Activated naive CD8-positive, alpha-beta T cell treated with anti-CD3 and anti-CD28 coated beads for 36 hours (primary cell): Measurements from ENCODE around the gene CLDN10. TPM values are rescaled to one million over a fixed set of nuclear protein-coding genes. Genes with fewer than 3 reads are reported as not detected.

Source experiments
- DNase-seq: peaks from one replicate; pipeline ENCODE4 v3.0.0; 2021
- H3K27ac Mint-ChIP-seq: one replicate; pipeline ENCODE4 v1.8.0; 2022; ENCODE audit warnings: mild to moderate bottlenecking, moderate library complexity, mixed read lengths
- H3K27me3 Mint-ChIP-seq: one replicate; pipeline ENCODE4 v1.8.0; 2022; ENCODE audit warnings: mild to moderate bottlenecking, mixed read lengths
- H3K36me3 Mint-ChIP-seq: one replicate; pipeline ENCODE4 v1.8.0; 2021; ENCODE audit warnings: mild to moderate bottlenecking, mixed read lengths
- H3K4me1 Mint-ChIP-seq: one replicate; pipeline ENCODE4 v1.8.0; 2021; ENCODE audit warnings: mixed read lengths
- H3K4me3 Mint-ChIP-seq: one replicate; pipeline ENCODE4 v1.8.0; 2022; ENCODE audit warnings: mild to moderate bottlenecking, moderate library complexity, mixed read lengths
- H3K9me3 Mint-ChIP-seq: one replicate; pipeline ENCODE4 v1.8.0; 2022; ENCODE audit warnings: mixed read lengths
- total RNA-seq, 2 experiments: library from RNA; stranded (reverse); gene quantifications; one replicate each; pipeline ENCODE4 v1.2.3, GENCODE V29; 2021

The CLDN10 gene
- total RNA-seq, 2 experiments from 2014 or later, result not detected

DNA sequence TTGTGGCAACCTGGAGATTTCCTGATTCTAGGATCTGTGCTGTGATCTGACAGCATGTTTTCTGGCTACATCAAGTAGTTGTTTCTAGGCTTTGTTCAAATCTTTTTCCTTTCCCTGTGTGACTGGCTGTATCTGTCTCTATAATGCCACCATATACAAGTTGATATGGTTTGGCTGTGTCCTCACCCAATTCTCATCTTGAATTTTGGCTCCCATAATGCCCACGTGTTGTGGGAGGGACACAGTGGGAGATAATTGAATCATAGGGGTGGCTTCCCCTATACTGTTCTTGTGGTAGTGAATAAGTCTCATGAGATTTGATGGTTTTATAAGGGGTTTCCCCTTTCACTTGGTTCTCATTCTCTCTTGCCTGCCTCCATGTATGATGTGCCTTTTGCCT is 24.6 kb upstream of the CLDN10 start:
- DNase-seq, result no peak
- Mint-ChIP-seq H3K27me3 (peaks cover 20% of the 10 kb centered on the region), H3K36me3 (no peaks in the 10 kb centered on the region)

DNA sequence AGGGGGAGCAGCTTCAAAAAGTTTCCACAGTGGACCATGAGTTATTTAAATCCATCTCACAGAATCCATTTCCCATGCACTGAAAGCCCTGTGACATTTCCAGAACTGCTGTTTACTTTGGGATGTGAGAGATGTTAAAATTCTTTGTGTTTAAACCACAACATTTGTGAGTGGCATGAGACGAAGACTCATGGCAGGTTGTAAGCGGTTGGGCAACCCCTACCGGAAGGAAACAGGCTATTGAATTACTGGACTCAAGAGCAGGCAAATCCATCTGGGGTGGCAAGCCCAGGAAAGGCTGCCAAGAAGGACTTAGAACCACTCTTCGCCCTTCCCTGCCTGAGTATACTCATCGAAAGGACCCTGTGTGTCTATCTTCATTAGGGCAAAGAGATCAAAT is 22.3 kb upstream of the CLDN10 start:
- no peak for DNase-seq
- Mint-ChIP-seq H3K27me3 (peaks cover 31% of the 10 kb centered on the region), H3K36me3 (no peaks in the 10 kb centered on the region), H3K27ac (no peak overlapping the region), H3K4me3 (no peak overlapping the region), H3K9me3 (peaks cover 4% of the 10 kb centered on the region), H3K4me1 (peaks cover under 1% of the 10 kb centered on the region)

More for the DNA sequence above, 24.6 kb upstream of the CLDN10 start:
- Mint-ChIP-seq H3K4me1 (no peaks in the 10 kb centered on the region), H3K27ac (no peak overlapping the region), H3K4me3 (no peak overlapping the region), H3K9me3 (peaks cover 4% of the 10 kb centered on the region)

DNA sequence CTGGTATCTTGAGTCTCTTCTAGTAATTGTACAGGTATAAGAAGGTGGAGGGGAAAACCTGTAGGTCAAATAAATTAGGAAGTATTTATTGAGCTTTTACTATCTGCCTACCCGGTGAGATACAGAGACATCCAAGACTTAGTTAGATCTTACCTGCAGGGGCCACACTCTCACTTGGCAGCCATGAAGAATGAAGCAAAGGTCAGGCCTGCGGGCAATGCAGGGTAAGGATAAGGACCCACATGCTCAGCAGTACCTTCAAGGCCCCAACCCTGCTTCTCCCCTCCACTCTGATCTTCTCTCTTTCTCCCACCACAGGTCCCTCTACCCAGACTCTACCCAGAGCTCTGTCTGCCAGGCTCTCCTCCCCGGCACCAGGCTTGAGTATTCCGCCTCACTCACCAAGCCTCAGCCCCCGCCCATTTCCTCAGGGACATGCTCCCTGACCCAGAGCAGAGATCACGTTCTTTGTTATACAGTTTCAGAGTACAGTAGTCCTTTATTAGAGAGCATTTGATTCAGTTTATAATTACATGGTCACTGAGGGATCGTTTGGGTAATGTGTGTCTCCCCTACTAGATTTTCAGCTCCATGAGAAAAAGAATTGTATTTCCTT is 18.9 kb upstream of the CLDN10 start:
- no peak overlapping the region for H3K27ac Mint-ChIP-seq
- peaks cover 2% of the 10 kb centered on the region for H3K4me1 Mint-ChIP-seq
- H3K9me3 Mint-ChIP-seq, result no peaks in the 10 kb centered on the region
- H3K27me3 Mint-ChIP-seq, result peaks cover 38% of the 10 kb centered on the region
- H3K36me3 Mint-ChIP-seq, result no peaks in the 10 kb centered on the region
- no peak for DNase-seq
- H3K4me3 Mint-ChIP-seq, result no peak overlapping the region

DNA sequence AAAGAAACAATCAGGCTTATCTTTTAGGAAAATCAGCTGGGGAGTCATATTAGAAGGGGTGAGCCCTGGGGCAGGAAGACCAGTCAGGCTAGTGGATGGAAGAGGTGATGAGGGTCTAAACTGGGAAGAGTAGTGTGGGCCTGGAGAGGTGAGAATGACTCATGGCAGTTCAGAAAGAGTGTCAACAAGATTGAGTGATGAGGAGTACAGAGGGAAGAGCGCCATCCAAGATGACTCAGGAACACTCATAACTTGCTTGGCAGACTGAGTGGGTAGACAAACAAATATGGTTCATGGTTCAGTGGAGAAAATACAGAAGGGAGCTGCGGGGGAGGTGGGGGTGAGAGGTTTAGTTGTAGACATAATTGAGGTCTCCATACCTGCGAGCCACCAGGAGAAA is 17.3 kb upstream of the CLDN10 start:
- no peak for DNase-seq
- Mint-ChIP-seq H3K36me3 (no peaks in the 10 kb centered on the region), H3K4me3 (no peak overlapping the region)

DNA sequence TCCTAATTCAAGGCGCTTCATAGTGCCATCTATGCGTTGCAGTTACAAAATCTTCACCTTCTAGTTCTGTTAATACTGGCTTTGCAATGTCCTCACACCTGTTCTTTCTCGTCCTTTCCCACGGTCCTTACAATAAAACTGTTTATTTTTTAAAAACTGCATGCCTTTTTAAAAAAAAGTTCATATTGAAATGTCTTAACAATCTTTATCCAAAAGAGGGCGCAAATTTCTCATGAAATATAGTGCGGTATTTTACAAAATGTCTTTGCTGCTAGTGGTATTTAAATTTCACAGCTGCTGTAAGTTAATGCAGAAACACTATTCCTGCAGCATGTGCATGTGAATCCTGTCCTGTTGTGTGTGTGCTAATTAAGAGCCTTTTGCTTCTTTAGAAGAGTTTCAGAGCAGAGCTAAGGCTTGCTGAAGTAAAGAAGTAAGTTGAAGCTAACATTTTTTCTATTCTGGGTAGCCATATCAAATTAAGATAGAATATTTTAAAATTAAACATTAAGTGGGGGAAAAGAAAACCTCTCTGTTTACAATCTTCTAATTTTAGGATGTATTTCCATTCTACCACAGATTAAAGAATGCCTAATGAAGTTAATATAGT is 15.8 kb upstream of the CLDN10 start:
- no peaks in the 10 kb centered on the region for H3K36me3 Mint-ChIP-seq
- peaks cover 2% of the 10 kb centered on the region for H3K4me1 Mint-ChIP-seq
- no peaks in the 10 kb centered on the region for H3K9me3 Mint-ChIP-seq
- peaks cover 24% of the 10 kb centered on the region for H3K27me3 Mint-ChIP-seq
- DNase-seq, result no peak
- no peak overlapping the region for H3K27ac Mint-ChIP-seq
- H3K4me3 Mint-ChIP-seq, result no peak overlapping the region

More for the DNA sequence above, 17.3 kb upstream of the CLDN10 start:
- Mint-ChIP-seq H3K27me3 (peaks cover 32% of the 10 kb centered on the region), H3K4me1 (peaks cover 2% of the 10 kb centered on the region), H3K9me3 (no peaks in the 10 kb centered on the region), H3K27ac (no peak overlapping the region)

DNA sequence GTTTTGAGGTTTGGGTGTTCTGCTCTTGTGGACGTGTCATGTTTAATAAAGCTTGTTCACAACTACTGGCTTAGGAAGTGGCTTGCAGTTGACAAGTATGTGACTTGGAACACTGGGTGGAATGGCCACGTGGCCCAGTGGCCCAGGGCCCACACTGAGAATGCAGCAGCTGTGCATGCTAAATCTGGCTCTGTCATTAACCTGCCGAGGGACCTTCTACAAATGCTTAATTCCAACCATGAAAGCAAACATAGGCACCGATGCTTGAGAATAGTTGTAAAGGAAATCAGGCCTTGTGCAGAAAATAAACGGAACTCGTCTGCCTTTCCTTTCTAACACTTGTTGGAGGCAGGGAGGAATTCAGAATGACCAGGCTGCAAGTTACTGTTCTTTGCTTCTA is 11.6 kb upstream of the CLDN10 start:
- H3K4me3 Mint-ChIP-seq, result no peak overlapping the region

DNA sequence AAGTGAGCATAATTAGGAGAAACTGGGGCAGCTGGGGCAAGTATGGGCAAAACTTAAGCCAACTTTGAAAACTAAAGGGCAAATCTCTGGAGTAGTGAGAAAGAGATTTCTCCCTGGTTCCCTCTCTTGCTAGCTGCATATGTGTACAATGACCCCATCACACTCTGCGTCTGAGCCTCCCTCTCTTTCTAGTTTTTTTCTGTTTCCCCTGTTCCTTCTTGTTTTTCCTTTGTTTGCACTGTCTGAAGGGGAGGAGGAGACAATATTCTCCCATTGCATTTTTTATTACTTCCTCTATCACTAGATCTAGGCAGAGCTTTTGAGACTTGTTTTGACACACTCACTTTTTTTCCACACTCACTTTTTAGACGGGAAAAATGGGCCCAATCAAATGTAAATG is 11.2 kb upstream of the CLDN10 start:
- DNase-seq, result no peak
- no peaks in the 10 kb centered on the region for H3K4me1 Mint-ChIP-seq
- peaks cover 12% of the 10 kb centered on the region for H3K27me3 Mint-ChIP-seq
- H3K36me3 Mint-ChIP-seq, result no peaks in the 10 kb centered on the region
- H3K9me3 Mint-ChIP-seq, result no peaks in the 10 kb centered on the region
- H3K4me3 Mint-ChIP-seq, result no peak overlapping the region
- no peak overlapping the region for H3K27ac Mint-ChIP-seq

More for the DNA sequence above, 11.6 kb upstream of the CLDN10 start:
- Mint-ChIP-seq H3K4me1 (no peaks in the 10 kb centered on the region), H3K27ac (no peak overlapping the region), H3K27me3 (peaks cover 12% of the 10 kb centered on the region), H3K36me3 (no peaks in the 10 kb centered on the region), H3K9me3 (no peaks in the 10 kb centered on the region)
- no peak for DNase-seq

DNA sequence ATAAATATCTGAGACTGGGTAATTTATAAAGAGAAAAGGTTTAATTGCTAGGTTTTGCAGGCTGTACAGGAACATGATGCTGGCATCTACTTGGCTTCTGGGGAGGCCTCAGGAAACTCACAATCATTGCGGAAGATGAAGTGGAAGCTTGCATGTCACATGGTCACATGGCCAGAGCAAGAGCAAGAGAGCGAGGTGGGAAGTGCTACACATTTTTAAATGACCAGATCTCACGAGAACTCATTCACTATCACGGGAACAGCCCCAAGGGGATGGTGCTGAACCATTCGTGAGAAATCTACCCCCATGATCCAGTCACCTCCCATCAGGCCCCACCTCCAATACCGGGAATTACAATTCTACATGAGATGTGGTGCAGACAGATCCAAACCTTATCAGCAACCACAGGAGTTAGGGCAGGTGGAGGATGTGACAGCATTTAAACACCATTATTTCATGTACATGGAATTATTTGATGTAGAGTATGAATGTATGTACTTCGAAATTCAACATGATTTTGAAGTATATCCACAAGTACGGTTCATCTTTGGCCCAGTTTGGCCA is 10.5 kb upstream of the CLDN10 start:
- H3K27me3 Mint-ChIP-seq, result peaks cover 13% of the 10 kb centered on the region
- no peak for DNase-seq
- no peaks in the 10 kb centered on the region for H3K36me3 Mint-ChIP-seq
- no peaks in the 10 kb centered on the region for H3K9me3 Mint-ChIP-seq
- H3K4me3 Mint-ChIP-seq, result no peak overlapping the region
- no peaks in the 10 kb centered on the region for H3K4me1 Mint-ChIP-seq
- no peak overlapping the region for H3K27ac Mint-ChIP-seq

DNA sequence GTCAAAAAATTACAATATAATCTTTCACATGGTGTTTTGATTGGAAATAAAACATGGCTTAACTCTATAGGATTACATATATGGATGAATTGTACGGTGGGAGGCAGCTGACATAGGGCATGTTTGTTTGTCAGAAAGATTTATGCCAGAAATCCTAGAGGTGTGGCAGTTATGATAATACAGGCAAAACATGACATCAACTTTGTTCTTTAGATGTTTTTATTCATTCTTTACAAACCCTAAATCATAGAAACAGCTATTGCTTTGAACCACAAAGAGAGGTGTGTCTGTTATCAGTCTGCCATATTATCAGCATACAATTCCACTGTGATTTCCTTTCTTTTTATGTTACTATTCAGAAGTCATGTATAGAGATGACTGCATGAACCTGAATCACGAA is 8.2 kb upstream of the CLDN10 start:
- H3K9me3 Mint-ChIP-seq, result no peaks in the 10 kb centered on the region
- no peaks in the 10 kb centered on the region for H3K4me1 Mint-ChIP-seq
- no peak overlapping the region for H3K4me3 Mint-ChIP-seq
- DNase-seq, result no peak
- H3K36me3 Mint-ChIP-seq, result no peaks in the 10 kb centered on the region
- H3K27ac Mint-ChIP-seq, result no peak overlapping the region
- peaks cover 32% of the 10 kb centered on the region for H3K27me3 Mint-ChIP-seq

DNA sequence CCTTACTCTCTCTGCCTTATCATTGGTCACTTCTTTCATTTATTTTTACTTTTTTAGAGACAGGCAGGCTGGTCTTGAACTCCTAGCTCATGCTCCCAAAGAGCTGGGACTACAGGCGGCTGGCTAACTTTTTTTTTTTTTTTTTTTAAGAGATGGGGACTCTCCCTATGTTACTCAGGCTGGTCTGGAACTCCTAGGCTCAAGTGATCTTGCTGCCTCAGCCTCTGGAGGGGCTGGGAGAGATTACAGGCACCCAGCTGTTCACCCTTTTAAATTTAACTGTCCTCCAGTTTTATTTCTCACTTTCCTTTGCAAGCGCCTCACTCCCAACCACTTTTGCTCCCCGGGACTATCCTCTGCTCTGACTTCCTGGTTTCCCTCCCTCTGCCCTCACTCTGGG is 5.6 kb upstream of the CLDN10 start:
- Mint-ChIP-seq H3K4me3 (no peak overlapping the region), H3K4me1 (no peaks in the 10 kb centered on the region), H3K27me3 (peaks cover 57% of the 10 kb centered on the region), H3K27ac (no peak overlapping the region), H3K9me3 (no peaks in the 10 kb centered on the region), H3K36me3 (no peaks in the 10 kb centered on the region)
- DNase-seq, result no peak

DNA sequence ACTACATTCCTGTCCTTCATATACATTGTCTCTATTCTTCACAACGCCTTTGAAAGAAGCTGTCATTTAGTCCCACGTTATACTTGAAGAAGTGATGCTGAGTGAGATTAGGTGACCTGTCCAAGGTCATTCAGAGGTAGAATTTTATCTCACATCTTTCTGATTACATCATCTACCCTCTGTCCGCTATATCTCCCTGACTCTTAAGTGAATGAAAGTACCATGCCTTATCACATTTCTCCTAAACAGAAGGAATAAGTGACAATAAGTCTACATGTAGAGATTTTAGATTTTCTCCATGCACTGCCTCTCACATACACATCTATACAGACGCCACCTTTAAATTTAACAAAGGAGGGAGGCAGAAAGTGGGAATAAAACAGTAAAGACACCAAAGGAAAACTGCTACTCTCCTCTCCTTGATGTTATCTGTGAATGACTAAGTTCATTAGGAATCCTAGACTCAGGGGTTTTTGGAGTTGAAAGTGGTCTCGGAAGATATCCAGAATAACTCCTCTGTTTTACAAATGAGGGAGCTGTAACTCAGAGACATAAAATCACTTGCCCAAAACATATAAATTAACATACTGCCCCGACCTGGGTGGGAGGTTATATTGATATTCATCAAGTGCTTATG is 4.9 kb upstream of the CLDN10 start:
- Mint-ChIP-seq H3K9me3 (no peaks in the 10 kb centered on the region), H3K36me3 (no peaks in the 10 kb centered on the region), H3K27me3 (peaks cover 61% of the 10 kb centered on the region), H3K4me1 (no peaks in the 10 kb centered on the region), H3K4me3 (no peak overlapping the region), H3K27ac (no peak overlapping the region)
- no peak for DNase-seq

DNA sequence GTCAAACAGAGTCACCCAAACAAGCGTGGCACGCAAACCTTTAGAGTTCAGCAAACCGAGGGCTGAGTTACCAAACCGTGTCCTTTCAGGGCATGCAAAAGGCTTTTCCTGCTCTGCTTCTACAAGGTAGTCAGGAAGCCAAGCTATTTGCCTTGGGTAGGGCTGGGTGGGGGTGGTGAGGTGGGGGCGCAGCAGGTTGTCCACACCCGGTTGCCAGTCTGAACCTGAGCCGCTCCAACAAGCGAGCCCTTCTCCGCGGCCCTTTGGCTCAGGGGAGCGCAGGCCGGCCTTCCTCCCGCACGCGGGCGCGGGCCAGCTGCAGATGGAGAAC is 347 bp upstream of the CLDN10 start:
- Mint-ChIP-seq H3K27ac (no peak overlapping the region), H3K27me3 (peaks cover 79% of the 10 kb centered on the region), H3K36me3 (no peaks in the 10 kb centered on the region), H3K9me3 (no peaks in the 10 kb centered on the region), H3K4me1 (peaks cover 5% of the 10 kb centered on the region), H3K4me3 (no peak overlapping the region)
- DNase-seq, result no peak

DNA sequence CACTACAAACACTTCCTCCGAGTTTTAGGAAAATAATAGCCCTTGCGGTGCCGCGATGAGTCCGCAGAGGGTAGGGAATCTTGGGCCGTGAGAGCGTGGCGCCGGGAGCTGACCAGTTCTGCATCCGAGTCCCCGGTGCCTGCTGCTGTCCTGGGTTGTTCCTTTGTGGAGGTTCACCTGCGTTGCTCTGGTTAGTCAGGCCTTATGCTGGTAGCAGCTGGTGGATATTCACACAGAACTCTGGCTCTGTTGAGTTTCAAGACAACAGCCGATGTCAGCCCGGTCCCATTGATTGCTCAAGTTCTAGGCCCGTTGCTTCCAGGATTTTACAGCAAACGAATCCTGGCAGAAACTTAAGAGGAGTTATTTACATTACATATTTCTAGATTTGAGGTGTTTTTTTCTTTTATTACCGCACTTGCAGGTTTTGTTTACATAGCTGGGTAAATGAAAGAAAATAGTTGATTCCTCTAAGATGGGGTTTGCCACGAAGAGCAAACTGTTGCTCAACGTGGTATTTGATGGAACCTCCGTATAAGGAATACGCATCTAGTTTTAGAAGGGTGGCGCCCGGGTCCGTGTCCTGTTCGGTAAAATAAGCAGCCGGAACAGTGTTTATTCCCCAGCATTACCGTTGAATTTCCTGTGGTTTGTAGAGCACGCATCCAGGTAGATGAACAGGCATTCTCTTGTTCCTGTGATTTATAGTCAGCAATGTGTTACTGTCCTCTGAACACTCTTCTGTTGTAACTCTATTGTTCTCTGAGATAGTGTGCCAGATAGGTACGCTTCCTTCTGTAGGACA is 1.3 kb downstream of the CLDN10 start:
- no peak for DNase-seq
- Mint-ChIP-seq H3K27me3 (peaks cover 65% of the 10 kb centered on the region), H3K4me3 (peak overlapping the region; percentile 15), H3K9me3 (no peaks in the 10 kb centered on the region), H3K27ac (no peak overlapping the region), H3K4me1 (peaks cover 5% of the 10 kb centered on the region), H3K36me3 (no peaks in the 10 kb centered on the region)

DNA sequence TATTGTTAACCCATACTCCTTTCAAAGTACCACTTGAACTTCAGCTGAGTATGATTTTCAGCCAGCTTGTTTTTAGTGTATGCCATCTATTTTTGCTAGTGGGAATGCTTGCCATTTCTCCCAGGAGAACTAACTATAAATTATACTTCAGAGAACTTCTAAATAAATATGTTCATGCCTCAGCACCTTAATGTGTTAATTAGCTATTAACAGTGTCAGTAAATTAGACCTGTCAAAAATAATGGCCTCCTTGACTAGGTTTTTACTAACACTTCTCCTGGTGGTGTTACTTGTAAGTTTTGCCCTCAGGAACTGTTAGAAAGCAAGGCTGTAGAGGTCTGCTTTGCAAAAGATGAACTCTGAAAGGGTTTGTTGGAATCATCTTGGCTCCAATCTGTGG is 4.5 kb downstream of the CLDN10 start:
- Mint-ChIP-seq H3K4me1 (peaks cover 5% of the 10 kb centered on the region), H3K27me3 (peaks cover 41% of the 10 kb centered on the region), H3K36me3 (no peaks in the 10 kb centered on the region), H3K27ac (no peak overlapping the region), H3K9me3 (no peaks in the 10 kb centered on the region), H3K4me3 (no peak overlapping the region)
- no peak for DNase-seq

DNA sequence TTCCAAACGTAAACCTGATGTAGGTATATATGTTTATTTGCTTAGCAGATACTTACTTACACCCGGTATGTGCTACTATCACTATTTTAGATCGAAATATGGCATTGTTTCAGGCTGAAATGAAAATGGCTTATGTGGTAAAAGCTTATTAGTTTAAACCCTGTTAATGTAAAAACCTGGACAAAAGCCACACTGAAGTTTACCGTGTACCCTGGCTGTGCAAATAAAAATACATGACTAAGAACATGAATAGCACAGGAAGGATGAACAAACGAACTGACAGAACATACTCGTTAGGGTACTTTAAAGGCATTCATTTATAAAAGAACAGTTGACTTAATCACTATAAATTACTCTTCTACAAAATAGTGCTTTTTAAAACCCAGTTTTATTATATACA is 6.6 kb downstream of the CLDN10 start:
- Mint-ChIP-seq H3K9me3 (no peaks in the 10 kb centered on the region), H3K27ac (no peak overlapping the region), H3K4me3 (no peak overlapping the region), H3K4me1 (no peaks in the 10 kb centered on the region), H3K36me3 (no peaks in the 10 kb centered on the region), H3K27me3 (peaks cover 25% of the 10 kb centered on the region)
- no peak for DNase-seq
